PFSK-1 (cell line): ENCODE results near the gene NTM.

ENCODE experiments used
- FOXP2 ChIP-seq: optimal IDR thresholded peaks from 2 replicates; pipeline ENCODE3; 2011; ENCODE audit warnings: borderline replicate concordance, control low read depth, inconsistent platforms; ENCODE audit not compliant: insufficient read depth; ENCODE audit errors: extremely low read length, extremely low read depth
- POLR2AphosphoS5 ChIP-seq: IDR thresholded peaks from 2 replicates; pipeline ENCODE4 v1.6.1; 2012; ENCODE audit warnings: low read depth, mild to moderate bottlenecking, control low read depth, low read length, moderate library complexity
- REST ChIP-seq, 2 experiments: IDR thresholded peaks; 2 replicates each; pipeline versions ENCODE4 v1.6.1 to v1.8.0; 2011 to 2012; ENCODE audit warnings: low read depth in 2 of 2, low read length in 2 of 2, control low read depth in 1 of 2, inconsistent platforms in 1 of 2, mild to moderate bottlenecking in 1 of 2, moderate library complexity in 1 of 2; ENCODE audit not compliant: insufficient read depth in 1 of 2
- SIN3A ChIP-seq: IDR thresholded peaks from 2 replicates; pipeline ENCODE4 v1.6.1; 2012; ENCODE audit warnings: mild to moderate bottlenecking, low read length, moderate library complexity, borderline replicate concordance; ENCODE audit not compliant: insufficient read depth
- TAF1 ChIP-seq: IDR thresholded peaks from 2 replicates; pipeline ENCODE4 v1.6.1; 2012; ENCODE audit warnings: low read length, control low read depth, borderline replicate concordance; ENCODE audit not compliant: insufficient read depth

NTM gene

GRCh38 chr11:131690776-131691175 lies 320.4 kb downstream of the NTM start:
- TF ChIP-seq TAF1 (no peak), REST (IDR thresholded peaks at IDR 0.05; ENCODE audit: insufficient read depth in 1 of 2, low read depth in 2 of 2, low read length in 2 of 2) (no peak), SIN3A (no peak), FOXP2 (no peak), POLR2AphosphoS5 (no peak)

GRCh38 chr11:131691181-131692041 lies 321.0 kb downstream of the NTM start:
- TF ChIP-seq TAF1 (no peak), SIN3A (no peak), REST (IDR thresholded peaks at IDR 0.05; ENCODE audit: insufficient read depth in 1 of 2, low read depth in 2 of 2, low read length in 2 of 2) (no peak), POLR2AphosphoS5 (no peak), FOXP2 (no peak)

- TF ChIP-seq FOXP2: no peak
- TF ChIP-seq POLR2AphosphoS5: no peak
- no peak for TF ChIP-seq TAF1
- no peak for TF ChIP-seq SIN3A
- TF ChIP-seq REST (IDR thresholded peaks at IDR 0.05; ENCODE audit: insufficient read depth in 1 of 2, low read depth in 2 of 2, low read length in 2 of 2): no peak
Observed at GRCh38 chr11:131692151-131692550, 321.7 kb downstream of the NTM start.

- TF ChIP-seq TAF1 (no peak), REST (IDR thresholded peaks at IDR 0.05; ENCODE audit: insufficient read depth in 1 of 2, low read depth in 2 of 2, low read length in 2 of 2) (no peak), FOXP2 (no peak), POLR2AphosphoS5 (no peak), SIN3A (no peak)
Observed at GRCh38 chr11:131692961-131693360, 322.5 kb downstream of the NTM start.

GRCh38 chr11:131693756-131694155 lies 323.3 kb downstream of the NTM start:
- TF ChIP-seq TAF1: no peak
- no peak for TF ChIP-seq REST (IDR thresholded peaks at IDR 0.05; ENCODE audit: insufficient read depth in 1 of 2, low read depth in 2 of 2, low read length in 2 of 2)
- no peak for TF ChIP-seq FOXP2
- no peak for TF ChIP-seq SIN3A
- TF ChIP-seq POLR2AphosphoS5: no peak
